Activated T-cell treated with anti-CD3 and anti-CD28 coated beads, Interleukin-2, amount 50 U/mL, for 24 hours (primary cell): Measurements from ENCODE around the gene SH2D4B.
A peak's percentile ranks its signal among the peaks of the same experiment; 100 is the strongest.

Source experiments
- DNase-seq: peaks from one replicate; pipeline ENCODE4 v3.0.0-alpha.2; 2020
- H3K27ac Mint-ChIP-seq: 2 replicates; pipeline ENCODE4 v1.8.0; 2020; ENCODE audit warnings: mild to moderate bottlenecking, mixed read lengths
- H3K27me3 Mint-ChIP-seq: 2 replicates; pipeline ENCODE4 v1.8.0; 2020; ENCODE audit warnings: mixed read lengths
- H3K36me3 Mint-ChIP-seq: 2 replicates; pipeline ENCODE4 v1.8.0; 2020; ENCODE audit warnings: low read depth, mixed read lengths
- H3K4me1 Mint-ChIP-seq: 2 replicates; pipeline ENCODE4 v1.8.0; 2020; ENCODE audit warnings: low read depth, mixed read lengths
- H3K4me3 Mint-ChIP-seq: 2 replicates; pipeline ENCODE4 v1.8.0; 2020; ENCODE audit warnings: mild to moderate bottlenecking, moderate library complexity, mixed read lengths
- H3K9me3 Mint-ChIP-seq: 2 replicates; pipeline ENCODE4 v1.8.0; 2020; ENCODE audit warnings: mixed read lengths

SH2D4B gene

GRCh38 chr10:80501381-80501912 is 36.3 kb upstream of the SH2D4B start:
- H3K4me3 Mint-ChIP-seq = no peak overlapping the region

DNA sequence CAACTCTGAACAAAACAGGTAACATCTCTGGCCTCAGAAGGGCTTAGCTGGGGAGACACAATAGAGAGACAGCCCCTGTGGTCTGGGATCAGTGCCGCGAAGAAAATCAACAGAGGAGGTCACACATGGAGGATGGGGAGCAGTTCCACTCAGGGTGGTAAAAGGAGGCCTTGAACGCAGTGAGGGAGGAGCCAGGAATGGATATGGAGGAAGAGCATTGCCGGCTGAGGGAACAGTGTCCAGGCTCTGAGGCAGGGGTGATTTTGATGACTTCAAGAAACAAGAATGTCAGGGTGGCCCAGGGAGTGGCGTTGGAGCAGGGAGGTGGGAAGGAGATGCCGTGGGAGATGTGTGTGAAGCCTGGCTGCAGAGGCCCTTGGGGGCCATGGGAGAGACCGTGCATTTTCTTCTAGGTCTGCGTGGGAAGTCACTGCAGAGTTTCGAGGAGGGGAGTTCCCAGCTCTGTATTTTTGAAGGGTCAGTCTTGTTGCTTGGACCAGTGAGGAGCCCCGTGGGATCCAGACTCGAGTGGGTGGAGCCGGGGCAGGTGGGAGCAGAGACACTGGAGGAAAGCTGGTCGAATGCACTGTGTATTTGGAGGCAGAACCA is 35.7 kb upstream of the SH2D4B start:
- Mint-ChIP-seq H3K27ac (peak overlapping the region; percentile 98), H3K4me1 (peaks cover 87% of the 10 kb centered on the region), H3K9me3 (no peaks in the 10 kb centered on the region), H3K4me3 (no peak overlapping the region), H3K36me3 (peaks cover 45% of the 10 kb centered on the region), H3K27me3 (no peaks in the 10 kb centered on the region)
- DNase-seq = peak; percentile 30

More at GRCh38 chr10:80501381-80501912, 36.3 kb upstream of the SH2D4B start:
- Mint-ChIP-seq H3K27ac (peak overlapping the region; percentile 98), H3K4me1 (peaks cover 92% of the 10 kb centered on the region), H3K27me3 (no peaks in the 10 kb centered on the region), H3K9me3 (no peaks in the 10 kb centered on the region), H3K36me3 (peaks cover 47% of the 10 kb centered on the region)
- DNase-seq = peak; percentile 29

- H3K4me3 Mint-ChIP-seq = no peak overlapping the region
- H3K27ac Mint-ChIP-seq = peak overlapping the region; percentile 98
- peaks cover 78% of the 10 kb centered on the region for H3K4me1 Mint-ChIP-seq
- H3K9me3 Mint-ChIP-seq = no peaks in the 10 kb centered on the region
- no peaks in the 10 kb centered on the region for H3K27me3 Mint-ChIP-seq
- peak; percentile 26 for DNase-seq
- H3K36me3 Mint-ChIP-seq = peaks cover 49% of the 10 kb centered on the region
These were observed 34.8 kb upstream of the SH2D4B start for GRCh38 chr10:80502621-80503583.

GRCh38 chr10:80503584-80504157 is 34.0 kb upstream of the SH2D4B start:
- peaks cover 73% of the 10 kb centered on the region for H3K4me1 Mint-ChIP-seq
- DNase-seq = no peak
- H3K9me3 Mint-ChIP-seq = no peaks in the 10 kb centered on the region
- H3K36me3 Mint-ChIP-seq = peaks cover 54% of the 10 kb centered on the region
- H3K27ac Mint-ChIP-seq = peak overlapping the region; percentile 98
- no peaks in the 10 kb centered on the region for H3K27me3 Mint-ChIP-seq
- H3K4me3 Mint-ChIP-seq = no peak overlapping the region

GRCh38 chr10:80504158-80504811 is 33.4 kb upstream of the SH2D4B start:
- H3K4me1 Mint-ChIP-seq = peaks cover 68% of the 10 kb centered on the region
- H3K27me3 Mint-ChIP-seq = no peaks in the 10 kb centered on the region
- no peaks in the 10 kb centered on the region for H3K9me3 Mint-ChIP-seq
- peak overlapping the region; percentile 98 for H3K27ac Mint-ChIP-seq
- H3K4me3 Mint-ChIP-seq = no peak overlapping the region
- peak; percentile 32 for DNase-seq
- H3K36me3 Mint-ChIP-seq = peaks cover 60% of the 10 kb centered on the region

DNA sequence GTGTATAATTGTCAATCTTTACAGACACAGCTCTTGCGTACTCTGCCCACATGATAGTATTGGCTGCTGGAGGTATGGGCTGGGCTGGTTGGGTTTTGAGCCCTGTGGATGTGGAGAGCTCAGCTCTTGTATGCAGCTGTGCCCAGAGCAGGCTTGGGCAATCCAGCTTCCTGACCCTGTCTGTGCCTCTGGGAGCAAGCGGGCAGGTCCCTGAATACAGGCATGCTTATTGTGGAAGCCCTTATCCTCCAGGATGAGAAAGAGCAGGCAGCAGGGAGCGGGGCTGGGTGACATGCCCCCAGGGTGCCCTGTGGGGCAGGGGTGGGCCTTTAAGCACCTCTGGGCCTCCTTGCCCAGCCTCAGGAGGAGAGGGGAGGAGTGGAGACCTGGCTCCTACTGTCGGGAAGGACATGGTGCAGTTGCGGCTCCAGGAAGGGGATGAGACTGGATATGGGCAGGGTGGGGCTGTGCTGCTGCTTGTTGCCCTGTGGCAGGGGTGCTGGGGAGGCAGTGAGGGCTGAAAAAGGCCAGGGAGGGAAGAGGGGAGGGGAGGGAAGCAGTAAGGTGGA is 32.7 kb upstream of the SH2D4B start:
- H3K4me1 Mint-ChIP-seq = peaks cover 64% of the 10 kb centered on the region
- H3K27me3 Mint-ChIP-seq = no peaks in the 10 kb centered on the region
- DNase-seq = no peak
- peaks cover 60% of the 10 kb centered on the region for H3K36me3 Mint-ChIP-seq
- no peaks in the 10 kb centered on the region for H3K9me3 Mint-ChIP-seq
- H3K4me3 Mint-ChIP-seq = no peak overlapping the region
- peak overlapping the region; percentile 98 for H3K27ac Mint-ChIP-seq

- Mint-ChIP-seq H3K27me3 (no peaks in the 10 kb centered on the region), H3K36me3 (peaks cover 63% of the 10 kb centered on the region), H3K4me1 (peaks cover 63% of the 10 kb centered on the region), H3K27ac (peak overlapping the region; percentile 98), H3K4me3 (no peak overlapping the region), H3K9me3 (no peaks in the 10 kb centered on the region)
- no peak for DNase-seq
These were observed 31.5 kb upstream of the SH2D4B start for GRCh38 chr10:80506189-80506575.

DNA sequence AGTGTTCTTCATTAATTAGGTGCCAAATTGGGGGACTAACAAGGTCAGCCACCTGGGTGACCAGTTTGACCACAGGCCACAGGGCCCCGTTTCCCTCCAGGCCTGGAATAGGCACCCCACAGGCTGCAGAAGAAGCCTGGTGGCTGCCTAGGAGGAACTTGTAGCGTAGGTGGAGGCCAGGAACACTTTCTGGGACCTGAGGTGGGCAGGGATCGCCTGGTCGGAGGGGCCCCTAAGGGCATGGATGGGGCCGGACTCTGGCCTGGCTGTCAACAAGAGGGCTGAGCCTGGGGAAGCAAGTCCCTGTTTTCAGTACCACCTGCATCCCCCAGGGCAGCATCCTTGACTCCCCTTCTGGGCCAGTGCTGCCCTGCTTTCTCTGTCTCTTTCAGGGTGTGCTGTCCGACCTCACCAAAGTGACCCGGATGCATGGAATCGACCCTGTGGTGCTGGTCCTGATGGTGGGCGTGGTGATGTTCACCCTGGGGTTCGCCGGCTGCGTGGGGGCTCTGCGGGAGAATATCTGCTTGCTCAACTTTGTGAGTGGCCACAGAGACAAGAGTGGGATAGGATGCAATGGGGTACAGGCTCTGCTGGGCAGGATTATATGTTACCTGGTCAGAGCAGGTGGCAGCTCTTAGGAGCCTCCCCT is 30.7 kb upstream of the SH2D4B start:
- H3K9me3 Mint-ChIP-seq = no peaks in the 10 kb centered on the region
- peak overlapping the region; percentile 87 for H3K27ac Mint-ChIP-seq
- no peaks in the 10 kb centered on the region for H3K27me3 Mint-ChIP-seq
- DNase-seq = peak; percentile 20
- H3K36me3 Mint-ChIP-seq = peaks cover 65% of the 10 kb centered on the region
- no peak overlapping the region for H3K4me3 Mint-ChIP-seq
- peaks cover 62% of the 10 kb centered on the region for H3K4me1 Mint-ChIP-seq

DNA sequence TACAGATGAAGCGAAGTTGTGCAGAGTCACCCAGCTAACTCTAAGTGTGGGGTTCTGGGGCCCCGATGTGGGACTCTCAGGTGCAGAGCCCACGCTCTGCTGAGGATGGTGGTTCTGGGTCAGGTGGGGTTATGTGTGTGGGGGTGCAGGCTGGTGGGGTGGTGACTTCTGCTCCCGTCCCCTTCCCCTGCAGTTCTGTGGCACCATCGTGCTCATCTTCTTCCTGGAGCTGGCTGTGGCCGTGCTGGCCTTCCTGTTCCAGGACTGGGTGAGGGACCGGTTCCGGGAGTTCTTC is 28.6 kb upstream of the SH2D4B start:
- Mint-ChIP-seq H3K27ac (peak overlapping the region; percentile 76), H3K4me3 (no peak overlapping the region), H3K4me1 (peaks cover 41% of the 10 kb centered on the region), H3K9me3 (no peaks in the 10 kb centered on the region), H3K36me3 (peaks cover 78% of the 10 kb centered on the region), H3K27me3 (no peaks in the 10 kb centered on the region)
- DNase-seq = no peak

DNA sequence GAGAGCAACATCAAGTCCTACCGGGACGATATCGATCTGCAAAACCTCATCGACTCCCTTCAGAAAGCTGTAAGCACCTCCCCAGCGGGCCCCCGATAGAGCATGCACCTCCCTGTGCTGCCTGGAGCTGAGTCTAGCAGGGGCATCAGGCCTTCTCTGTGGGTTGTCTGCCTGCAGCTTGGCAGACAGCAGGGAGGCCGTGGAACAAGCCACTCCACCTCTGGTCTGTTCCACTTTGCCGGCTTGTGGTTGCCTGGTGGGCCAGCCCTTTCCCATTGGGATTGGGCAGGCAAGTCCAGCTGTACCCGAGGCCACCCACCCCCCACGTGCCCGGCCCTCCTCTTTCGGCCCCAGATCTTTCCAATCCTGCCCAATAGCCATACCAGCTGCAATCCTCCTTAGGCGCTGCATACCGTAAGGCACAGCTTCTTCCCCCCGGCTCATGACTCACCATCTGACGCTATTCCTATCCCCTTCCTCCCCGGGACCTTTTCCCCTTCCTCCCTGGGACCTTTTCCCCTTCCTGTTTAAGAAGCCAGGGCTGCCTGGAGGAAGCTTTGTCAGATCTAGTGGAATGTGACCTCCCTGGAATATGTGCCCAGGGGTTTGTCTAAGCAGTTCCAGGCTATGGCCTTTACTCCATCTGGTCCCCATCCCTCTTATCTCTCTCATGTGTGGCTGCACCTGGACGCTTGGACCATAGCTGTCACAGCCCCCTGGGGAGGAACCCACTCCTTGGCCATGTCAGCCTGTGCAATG is 28.1 kb upstream of the SH2D4B start:
- peaks cover 36% of the 10 kb centered on the region for H3K4me1 Mint-ChIP-seq
- peak overlapping the region; percentile 79 for H3K27ac Mint-ChIP-seq
- H3K9me3 Mint-ChIP-seq = no peaks in the 10 kb centered on the region
- peak; percentile 24 for DNase-seq
- H3K36me3 Mint-ChIP-seq = peaks cover 84% of the 10 kb centered on the region
- no peaks in the 10 kb centered on the region for H3K27me3 Mint-ChIP-seq
- no peak overlapping the region for H3K4me3 Mint-ChIP-seq

DNA sequence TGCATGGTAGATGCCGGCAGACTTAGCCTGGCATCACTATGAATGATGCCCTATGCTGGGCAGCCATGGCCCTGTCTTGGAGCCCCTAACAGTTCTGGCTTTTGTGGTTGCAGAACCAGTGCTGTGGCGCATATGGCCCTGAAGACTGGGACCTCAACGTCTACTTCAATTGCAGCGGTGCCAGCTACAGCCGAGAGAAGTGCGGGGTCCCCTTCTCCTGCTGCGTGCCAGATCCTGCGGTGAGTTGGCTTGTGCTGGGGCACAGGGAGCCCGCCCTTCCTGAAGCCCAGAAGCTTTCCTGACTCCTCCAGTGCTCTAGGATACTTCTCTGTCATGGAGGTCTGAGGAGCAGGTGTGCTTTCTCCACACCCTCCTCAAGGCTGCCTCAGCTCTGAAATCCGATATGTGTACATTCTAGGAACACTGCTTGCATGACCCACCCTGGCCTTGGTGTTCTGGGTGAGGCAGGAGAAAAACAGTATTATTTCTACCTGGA is 25.6 kb upstream of the SH2D4B start:
- H3K36me3 Mint-ChIP-seq = peaks cover 91% of the 10 kb centered on the region
- H3K4me1 Mint-ChIP-seq = peaks cover 29% of the 10 kb centered on the region
- no peak overlapping the region for H3K4me3 Mint-ChIP-seq
- no peaks in the 10 kb centered on the region for H3K27me3 Mint-ChIP-seq
- H3K9me3 Mint-ChIP-seq = no peaks in the 10 kb centered on the region
- H3K27ac Mint-ChIP-seq = peak overlapping the region; percentile 88
- DNase-seq = no peak

DNA sequence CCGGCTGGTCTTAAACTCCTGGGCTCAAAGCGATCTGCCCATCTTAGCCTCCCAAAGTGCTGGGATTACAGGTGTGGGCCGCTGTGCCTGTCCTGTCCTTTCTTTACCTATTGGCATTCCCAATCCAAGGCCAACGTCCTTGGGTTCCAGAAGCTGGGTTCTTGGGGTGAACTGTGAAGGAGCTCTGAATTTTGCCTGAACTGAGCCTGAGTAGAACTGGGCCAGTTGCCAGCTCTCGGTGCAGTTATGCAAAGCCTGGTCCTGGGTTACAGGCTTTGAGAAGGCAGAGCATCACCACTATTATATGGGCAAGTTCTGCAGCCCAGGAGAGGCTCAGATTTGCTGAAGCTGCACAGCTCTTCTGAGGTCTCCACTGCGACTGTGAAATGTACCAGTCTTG is 24.6 kb upstream of the SH2D4B start:
- no peak for DNase-seq
- peaks cover 29% of the 10 kb centered on the region for H3K4me1 Mint-ChIP-seq
- no peak overlapping the region for H3K4me3 Mint-ChIP-seq
- H3K36me3 Mint-ChIP-seq = peaks cover 93% of the 10 kb centered on the region
- peak overlapping the region; percentile 64 for H3K27ac Mint-ChIP-seq
- no peaks in the 10 kb centered on the region for H3K9me3 Mint-ChIP-seq
- H3K27me3 Mint-ChIP-seq = no peaks in the 10 kb centered on the region

GRCh38 chr10:80515511-80515910 is 22.2 kb upstream of the SH2D4B start:
- peak overlapping the region; percentile 79 for H3K27ac Mint-ChIP-seq
- peaks cover 94% of the 10 kb centered on the region for H3K36me3 Mint-ChIP-seq
- H3K27me3 Mint-ChIP-seq = no peaks in the 10 kb centered on the region
- no peak for DNase-seq
- H3K9me3 Mint-ChIP-seq = no peaks in the 10 kb centered on the region
- H3K4me3 Mint-ChIP-seq = no peak overlapping the region
- peaks cover 25% of the 10 kb centered on the region for H3K4me1 Mint-ChIP-seq
